HCT116 (cell line): ENCODE results near the gene DEPDC5. TPM values are rescaled to one million over a fixed set of nuclear protein-coding genes. Genes with fewer than 3 reads are reported as not detected.

Experiments
- ATAC-seq: fragments of 200-7000 bp; cut with Tn5 transposase; 2 replicates; pipeline ENCODE4 v1.9.1; 2020; ENCODE audit warnings: mild to moderate bottlenecking, moderate library complexity
- BruUV-seq: library from RNA; stranded (reverse); fragments of 400-500 nt; replicated peaks from 2 replicates; lab custom pipeline; 2021; lab: Mats Ljungman, UMichigan
- CTCF ChIA-PET: fragments of 300-600 bp; sonication (Branson Sonifier 250); formaldehyde crosslinking; loops from one replicate; lab custom pipeline; 2021; ENCODE audit warnings: antibody characterized with exemption; lab: Charles Lee
- POLR2A ChIA-PET: fragments of 300-600, 350-600 bp; sonication (Branson Sonifier 250); formaldehyde crosslinking; loops from one replicate; lab custom pipeline; 2021; ENCODE audit warnings: antibody characterized with exemption; lab: Charles Lee
- RAD21 ChIA-PET, 2 experiments: fragments of 300-600 bp; sonication (Branson Sonifier 250); formaldehyde crosslinking; loops; one replicate each; lab custom pipeline; 2023; ENCODE audit warnings: low total read pairs in 2 of 2; ENCODE audit not compliant: uncharacterized antibody in 2 of 2, unreplicated experiment in 2 of 2, low non-redundant PET in 1 of 2; lab: Charles Lee
- DNase-seq: peaks from one replicate; pipeline ENCODE4 v3.0.0-alpha.2; 2010; ENCODE audit warnings: low read depth, low spot score
- H2AFZ ChIP-seq: fragments of 200-600 bp; shearing (Covaris generic), sonication (generic); 2 replicates; pipeline ENCODE4 v1.6.1; 2017; ENCODE audit warnings: low read depth, mixed run types, mixed read lengths, antibody characterized with exemption, low read length; ENCODE audit not compliant: poor library complexity, severe bottlenecking
- H3K27ac ChIP-seq: 2 replicates; pipeline ENCODE4 v1.5.1; 2012; ENCODE audit warnings: low read depth, low read length
- H3K27me3 ChIP-seq: fragments of 200-600 bp; sonication (generic); 2 replicates; pipeline ENCODE4 v1.6.1; 2016; ENCODE audit warnings: mixed run types, low read length, mixed read lengths; ENCODE audit not compliant: insufficient read depth
- H3K36me3 ChIP-seq, 2 experiments: fragments of 200-500 bp in 1 of 2; fragments of 200-600 bp in 1 of 2; sonication (Bioruptor generic) in 1 of 2; sonication (generic) in 1 of 2; 2 replicates each; pipeline versions ENCODE4 v1.5.1 to v1.6.1; 2014 to 2016; ENCODE audit warnings: low read length in 2 of 2, inconsistent platforms in 1 of 2, mixed read lengths in 1 of 2, mixed run types in 1 of 2; ENCODE audit not compliant: insufficient read depth in 2 of 2, control insufficient read depth in 1 of 2
- H3K4me1 ChIP-seq, 2 experiments: fragments of 200-600 bp in 1 of 2; sonication (generic) in 1 of 2; 2 replicates each; pipeline versions ENCODE4 v1.5.1 to v1.6.1; 2012 to 2017; ENCODE audit warnings: low read length in 2 of 2, inconsistent platforms in 1 of 2, mild to moderate bottlenecking in 1 of 2, mixed read lengths in 1 of 2, mixed run types in 1 of 2, moderate library complexity in 1 of 2; ENCODE audit not compliant: insufficient read depth in 2 of 2, control insufficient read depth in 1 of 2
- H3K4me2 ChIP-seq: fragments of 200-600 bp; sonication (generic); 2 replicates; pipeline ENCODE4 v1.6.1; 2017; ENCODE audit warnings: mixed run types, low read length, mixed read lengths
- H3K4me3 ChIP-seq, 2 experiments: fragments of 200-600 bp in 1 of 2; sonication (generic) in 1 of 2; replicated peaks in 1 of 2; 2 replicates each; pipeline ENCODE4 v1.5.1; 2011 to 2016; ENCODE audit warnings: low read length in 2 of 2, control low read depth in 1 of 2, low read depth in 1 of 2, mild to moderate bottlenecking in 1 of 2, mixed read lengths in 1 of 2, mixed run types in 1 of 2
- H3K79me2 ChIP-seq: fragments of 200-600 bp; sonication (generic); 2 replicates; pipeline ENCODE4 v1.6.1; 2017; ENCODE audit warnings: mild to moderate bottlenecking, mixed run types, low read length, moderate library complexity, mixed read lengths; ENCODE audit not compliant: insufficient read depth
- H3K9ac ChIP-seq: fragments of 200-600 bp; sonication (generic); 2 replicates; pipeline ENCODE4 v1.6.1; 2016; ENCODE audit warnings: low read length, mixed read lengths
- H3K9me2 ChIP-seq: fragments of 200-600 bp; sonication (generic), shearing (Covaris generic); 2 replicates; pipeline ENCODE4 v1.6.1; 2017; ENCODE audit warnings: mixed run types, mild to moderate bottlenecking, moderate library complexity; ENCODE audit not compliant: insufficient read depth
- H3K9me3 ChIP-seq, 2 experiments: fragments of 200-500 bp in 1 of 2; fragments of 200-600 bp in 1 of 2; sonication (Bioruptor generic) in 1 of 2; sonication (generic) in 1 of 2; 2 replicates each; pipeline ENCODE4 v1.6.1; 2014 to 2017; ENCODE audit warnings: low read length in 2 of 2, mixed read lengths in 2 of 2, inconsistent platforms in 1 of 2, low read depth in 1 of 2, mild to moderate bottlenecking in 1 of 2, mixed run types in 1 of 2, moderate library complexity in 1 of 2; ENCODE audit not compliant: control insufficient read depth in 1 of 2, insufficient read depth in 1 of 2
- H4K20me1 ChIP-seq: fragments of 200-600 bp; sonication (generic), shearing (Covaris generic); 2 replicates; pipeline ENCODE4 v1.6.1; 2017; ENCODE audit warnings: mixed run types, mild to moderate bottlenecking, moderate library complexity; ENCODE audit not compliant: insufficient read depth
- CBX3 ChIP-seq: IDR thresholded peaks from 2 replicates; pipeline ENCODE4 v1.6.1; 2012; ENCODE audit warnings: low read depth
- CEBPB ChIP-seq: IDR thresholded peaks from 2 replicates; pipeline ENCODE4 v1.6.1; 2012; ENCODE audit warnings: low read depth
- CTCF ChIP-seq, 3 experiments: fragments of 200-600 bp in 1 of 3; sonication (generic) in 1 of 3; IDR thresholded peaks in 2 of 3; conservative IDR thresholded peaks in 1 of 3; 2 replicates each; pipeline ENCODE4 v1.5.1; 2012 to 2017; ENCODE audit warnings: low read depth in 2 of 3, low read length in 2 of 3, antibody characterized with exemption in 1 of 3, borderline replicate concordance in 1 of 3, control low read depth in 1 of 3, mild to moderate bottlenecking in 1 of 3, mixed read lengths in 1 of 3, mixed run types in 1 of 3, moderate library complexity in 1 of 3; ENCODE audit not compliant: insufficient read depth in 1 of 3
- EGR1 ChIP-seq: IDR thresholded peaks from 2 replicates; pipeline ENCODE4 v1.6.1; 2012; ENCODE audit warnings: low read depth
- ELF1 ChIP-seq: IDR thresholded peaks from 2 replicates; pipeline ENCODE4 v1.6.1; 2012; ENCODE audit warnings: low read depth, borderline replicate concordance
- EZH2 ChIP-seq: fragments of 200-600 bp; sonication (generic); IDR thresholded peaks from 2 replicates; pipeline ENCODE4 v1.6.1; 2017; ENCODE audit warnings: antibody characterized with exemption, mixed run types
- EZH2phosphoT487 ChIP-seq: fragments of 200-600 bp; IDR thresholded peaks from 2 replicates; pipeline ENCODE4 v1.6.1; 2018; ENCODE audit warnings: antibody characterized with exemption, borderline replicate concordance
- FOSL1 ChIP-seq: IDR thresholded peaks from 2 replicates; pipeline ENCODE4 v1.6.1; 2012; ENCODE audit warnings: low read depth
- JUND ChIP-seq: IDR thresholded peaks from 2 replicates; pipeline ENCODE4 v1.6.1; 2012
- RAD21 ChIP-seq: IDR thresholded peaks from 2 replicates; pipeline ENCODE4 v1.6.1; 2012; ENCODE audit warnings: low read depth, mild to moderate bottlenecking
- SIN3A ChIP-seq: IDR thresholded peaks from 2 replicates; pipeline ENCODE4 v1.6.1; 2012; ENCODE audit warnings: low read depth
- SP1 ChIP-seq: IDR thresholded peaks from 2 replicates; pipeline ENCODE4 v1.6.1; 2012; ENCODE audit warnings: low read depth
- SRF ChIP-seq: IDR thresholded peaks from 2 replicates; pipeline ENCODE4 v1.6.1; 2012; ENCODE audit warnings: low read depth
- ZNF274 ChIP-seq: fragments of 200-500 bp; sonication (Bioruptor generic); IDR thresholded peaks from 2 replicates; pipeline ENCODE4 v1.6.1; 2014; ENCODE audit warnings: mild to moderate bottlenecking, low read depth, low read length, inconsistent platforms
- intact Hi-C: fragments of 100-400 bp; cut with micrococcal nuclease; formaldehyde crosslinking; loops from 2 replicates; pipeline ENCODE4 v1.10.0; 2022
- total RNA-seq: library from RNA; stranded (reverse); gene quantifications from one replicate; pipeline ENCODE4 v1.2.1, GENCODE V29; 2021; ENCODE audit not compliant: unreplicated experiment
- TF ChIP-seq, protein P1 (sequence below): IDR thresholded peaks from 2 replicates; pipeline ENCODE4 v1.6.1; 2012
- TF ChIP-seq, protein P2 (sequence below): IDR thresholded peaks from 2 replicates; pipeline ENCODE4 v1.6.1; 2012

The DEPDC5 gene
- total RNA-seq, 1 experiment from 2014 or later = 35.0 TPM

DNA sequence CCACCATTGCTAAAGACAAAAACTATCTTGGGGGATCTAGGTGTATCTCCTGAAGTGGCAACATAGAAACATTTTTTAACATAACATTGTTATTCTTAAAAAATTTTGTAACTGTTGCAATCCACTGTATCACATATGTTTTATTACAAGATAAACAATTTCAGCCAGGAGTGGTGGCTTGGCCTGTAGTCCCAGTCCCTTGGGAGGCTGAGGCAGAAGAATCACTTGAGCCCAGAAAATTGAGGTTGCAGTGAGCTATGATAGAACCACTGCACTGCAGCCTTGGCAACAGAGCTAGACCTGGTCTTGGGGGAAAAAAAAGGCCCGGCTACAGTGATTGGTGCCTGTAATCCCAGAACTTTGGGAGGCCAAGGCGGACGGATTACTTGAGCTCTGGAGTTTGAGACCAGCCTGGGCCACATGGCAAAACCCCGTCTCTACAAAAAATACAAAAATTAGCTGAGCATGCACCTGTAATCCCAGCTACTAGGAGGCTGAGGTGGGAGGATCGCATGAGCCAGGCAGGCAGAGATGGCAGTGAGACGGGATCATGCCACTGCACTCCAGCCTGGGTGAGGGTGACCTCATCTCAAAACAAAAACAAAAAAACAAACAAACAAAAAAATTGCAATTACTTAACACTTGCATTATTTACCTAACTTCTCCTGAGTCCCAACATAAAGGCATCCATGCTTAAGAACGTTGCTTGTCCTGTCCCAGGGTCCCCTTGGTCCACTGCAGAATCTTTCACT, 1.5 kb upstream of the DEPDC5 start:
- no peaks in the 10 kb centered on the region for H3K27me3 ChIP-seq
- H3K9ac ChIP-seq = peak overlapping the region; percentile 79
- peak overlapping the region; percentile 89; the same call in 1 of the 2 replicates for H3K4me2 ChIP-seq
- peaks cover 34 to 48% of the 10 kb centered on the region in 2 experiments; a peak in 3 of 4 replicates for H3K4me1 ChIP-seq
- H3K9me2 ChIP-seq = no peaks in the 10 kb centered on the region
- H3K4me3 ChIP-seq = no peak overlapping the region
- RAD21 ChIA-PET = no interaction called here
- peaks cover 49% of the 10 kb centered on the region for H3K79me2 ChIP-seq
- intact Hi-C loops = loop anchor here (5.0 kb wide), 1 partner anchor 195 kb away; no protein-coding TSS in a partner anchor
- TF ChIP-seq CEBPB = no peak
- TF ChIP-seq EGR1 = no peak
- no peak for TF ChIP-seq SRF
- no peak for TF ChIP-seq JUND
- TF ChIP-seq SIN3A = no peak
- TF ChIP-seq, protein P1, sequence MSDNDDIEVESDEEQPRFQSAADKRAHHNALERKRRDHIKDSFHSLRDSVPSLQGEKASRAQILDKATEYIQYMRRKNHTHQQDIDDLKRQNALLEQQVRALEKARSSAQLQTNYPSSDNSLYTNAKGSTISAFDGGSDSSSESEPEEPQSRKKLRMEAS = no peak
- no peak for TF ChIP-seq FOSL1
- no peak for TF ChIP-seq ELF1
- no peak for TF ChIP-seq SP1
- TF ChIP-seq EZH2 = no peak
- TF ChIP-seq, protein P2, sequence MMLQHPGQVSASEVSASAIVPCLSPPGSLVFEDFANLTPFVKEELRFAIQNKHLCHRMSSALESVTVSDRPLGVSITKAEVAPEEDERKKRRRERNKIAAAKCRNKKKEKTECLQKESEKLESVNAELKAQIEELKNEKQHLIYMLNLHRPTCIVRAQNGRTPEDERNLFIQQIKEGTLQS = no peak
- TF ChIP-seq ZNF274 = no peak
- no peak for TF ChIP-seq CBX3
- TF ChIP-seq RAD21 = no peak
- no peak for TF ChIP-seq EZH2phosphoT487
- no peak for TF ChIP-seq CTCF (IDR thresholded peaks at IDR 0.05 in 2 of 3, conservative IDR thresholded peaks at IDR 0.05 in 1 of 3; ENCODE audit: borderline replicate concordance in 1 of 3, insufficient read depth in 1 of 3, low read depth in 2 of 3, low read length in 2 of 3)
- TF ChIP-seq, all 23 proteins: peak for 0
- no peak for DNase-seq
- ChIA-PET CTCF (interaction anchor here (1.8 to 2.4 kb wide), 2 partner anchors 86 to 218 kb away, joined by 6 to 8 read pairs; no protein-coding TSS in a partner anchor), POLR2A (interaction anchor here (1.5 to 1.9 kb wide), 2 partner anchors 76 to 91 kb away, joined by 5 to 12 read pairs; partner anchors contain the start of gene PISD)
- Histone ChIP-seq H3K27ac (peak overlapping the region; percentile 92), H3K9me3 (no peaks in the 10 kb centered on the region), H2AFZ (no peak overlapping the region), H3K36me3 (peaks cover 0 to 1% of the 10 kb centered on the region in 2 experiments; a peak in 1 of 4 replicates), H4K20me1 (no peaks in the 10 kb centered on the region)
- no peak for ATAC-seq
- BruUV-seq = no TSS peak
